Thoracic aorta (tissue), 2 donors: ENCODE measurements around the gene PJA2. TPM values are rescaled to one million over a fixed set of nuclear protein-coding genes. Genes with fewer than 3 reads are reported as not detected.
A peak's percentile ranks its signal among the peaks of the same experiment; 100 is the strongest.

Source experiments
- ATAC-seq: fragments of 150-250 bp; one replicate; pipeline ENCODE4 v1.8.0; 2017; ENCODE audit warnings: low read depth; ENCODE audit not compliant: insufficient number of reproducible peaks, low FRiP score
- DNase-seq: peaks from one replicate; pipeline ENCODE4 v3.0.0-alpha.2; 2020; ENCODE audit warnings: low spot score
- H3K27ac ChIP-seq, 2 donors: fragments of 200-600 bp; sonication (generic); 1 replicate in 1 of 2; 2 replicates in 1 of 2; pipeline ENCODE4 v1.5.1; 2016; ENCODE audit warnings: mild to moderate bottlenecking in 2 of 2, moderate library complexity in 2 of 2
- H3K27me3 ChIP-seq: fragments of 200-600 bp; sonication (generic); replicated peaks from 2 replicates; pipeline ENCODE4 v1.6.0; 2016; ENCODE audit warnings: mild to moderate bottlenecking; ENCODE audit not compliant: insufficient read depth
- H3K36me3 ChIP-seq: fragments of 200-600 bp; sonication (generic); one replicate; pipeline ENCODE4 v1.5.1; 2016
- H3K4me1 ChIP-seq, 2 donors: fragments of 200-600 bp; sonication (generic); 1 replicate in 1 of 2; 2 replicates in 1 of 2; pipeline versions ENCODE4 v1.5.1 to v1.6.0; 2016; ENCODE audit warnings: low read depth in 2 of 2, mild to moderate bottlenecking in 1 of 2; ENCODE audit not compliant: control insufficient read depth in 1 of 2
- H3K4me3 ChIP-seq: fragments of 200-600 bp; sonication (generic); 2 replicates; pipeline ENCODE4 v1.5.1; 2016; ENCODE audit warnings: mild to moderate bottlenecking
- H3K9me3 ChIP-seq: fragments of 200-600 bp; sonication (generic); 2 replicates; pipeline ENCODE4 v1.5.1; 2016
- total RNA-seq, 2 donors: library from RNA; depleted of rRNA; stranded (reverse); fragments of >200 nt; gene quantifications; one replicate each; pipeline versions ENCODE4 v1.1.0 to v1.2.3, GENCODE V29; 2016
- TF ChIP-seq, protein P1 (sequence below): fragments of 200-600 bp; sonication (generic); IDR thresholded peaks from one replicate; pipeline ENCODE4 v1.5.1; 2019; ENCODE audit warnings: antibody characterized with exemption

The PJA2 gene
- total RNA-seq, 2 donors from 2014 or later, result 136 to 155 TPM

DNA sequence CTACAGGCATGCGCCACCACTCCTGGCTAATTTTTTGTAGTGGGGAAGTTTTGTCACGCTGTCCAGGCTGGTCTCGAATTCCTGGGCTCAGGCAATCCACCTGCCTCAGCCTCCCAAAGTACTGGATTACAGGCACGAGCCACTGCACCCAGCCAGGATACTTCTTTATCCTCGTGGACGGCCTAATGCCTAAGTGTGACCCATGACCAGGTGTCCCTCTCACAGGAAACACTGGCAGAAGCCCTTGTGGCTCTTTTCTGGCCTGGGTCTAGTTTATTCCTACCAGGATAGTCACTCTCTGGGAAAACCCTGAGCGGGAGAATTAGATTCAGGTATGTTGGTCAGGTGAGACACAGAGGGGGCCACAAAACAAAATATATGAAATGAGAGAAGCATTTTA lies 90.4 kb downstream of the PJA2 start:
- no peaks in the 10 kb centered on the region for H3K9me3 ChIP-seq
- DNase-seq (no peak), ATAC-seq (no peak)
- H3K36me3 ChIP-seq, result no peaks in the 10 kb centered on the region
- no peak overlapping the region for H3K4me3 ChIP-seq
- no peak overlapping the region for H3K27ac ChIP-seq
- no peaks in the 10 kb centered on the region for H3K27me3 ChIP-seq
- TF ChIP-seq, protein P1, sequence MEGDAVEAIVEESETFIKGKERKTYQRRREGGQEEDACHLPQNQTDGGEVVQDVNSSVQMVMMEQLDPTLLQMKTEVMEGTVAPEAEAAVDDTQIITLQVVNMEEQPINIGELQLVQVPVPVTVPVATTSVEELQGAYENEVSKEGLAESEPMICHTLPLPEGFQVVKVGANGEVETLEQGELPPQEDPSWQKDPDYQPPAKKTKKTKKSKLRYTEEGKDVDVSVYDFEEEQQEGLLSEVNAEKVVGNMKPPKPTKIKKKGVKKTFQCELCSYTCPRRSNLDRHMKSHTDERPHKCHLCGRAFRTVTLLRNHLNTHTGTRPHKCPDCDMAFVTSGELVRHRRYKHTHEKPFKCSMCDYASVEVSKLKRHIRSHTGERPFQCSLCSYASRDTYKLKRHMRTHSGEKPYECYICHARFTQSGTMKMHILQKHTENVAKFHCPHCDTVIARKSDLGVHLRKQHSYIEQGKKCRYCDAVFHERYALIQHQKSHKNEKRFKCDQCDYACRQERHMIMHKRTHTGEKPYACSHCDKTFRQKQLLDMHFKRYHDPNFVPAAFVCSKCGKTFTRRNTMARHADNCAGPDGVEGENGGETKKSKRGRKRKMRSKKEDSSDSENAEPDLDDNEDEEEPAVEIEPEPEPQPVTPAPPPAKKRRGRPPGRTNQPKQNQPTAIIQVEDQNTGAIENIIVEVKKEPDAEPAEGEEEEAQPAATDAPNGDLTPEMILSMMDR, result no peak
- peaks cover 16 to 23% of the 10 kb centered on the region in 2 donors for H3K4me1 ChIP-seq

- H3K4me1 ChIP-seq, result peaks cover 9 to 18% of the 10 kb centered on the region in 2 donors
- H3K27me3 ChIP-seq, result no peaks in the 10 kb centered on the region
- no peak for DNase-seq
- H3K4me3 ChIP-seq, result no peak overlapping the region
- no peak for ATAC-seq
- H3K9me3 ChIP-seq, result no peaks in the 10 kb centered on the region
- H3K36me3 ChIP-seq, result no peaks in the 10 kb centered on the region
- TF ChIP-seq, protein P1, result no peak
- no peak overlapping the region for H3K27ac ChIP-seq
These were observed 91.2 kb downstream of the PJA2 start for GRCh38 chr5:109318455-109319108.

DNA sequence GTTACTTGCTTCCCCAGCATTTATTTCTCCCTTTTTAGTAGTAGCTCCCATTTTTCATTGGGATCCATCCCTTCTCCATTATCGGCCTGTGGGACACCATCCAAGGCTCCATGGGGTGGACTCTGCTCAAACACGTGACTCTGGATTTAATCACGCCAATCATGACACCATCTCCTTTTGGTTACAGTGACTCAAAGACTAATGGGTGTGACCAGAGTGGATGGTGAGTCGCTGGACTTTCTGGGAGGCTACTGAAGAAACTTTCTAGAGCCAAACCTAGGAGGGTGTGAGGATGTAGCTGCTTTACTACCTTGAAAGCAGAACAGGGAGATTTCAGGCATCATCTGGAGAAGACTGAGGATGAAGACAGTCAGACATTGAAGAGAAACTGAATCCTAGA lies 93.1 kb downstream of the PJA2 start:
- peaks cover 5 to 10% of the 10 kb centered on the region in 2 donors for H3K4me1 ChIP-seq
- TF ChIP-seq, protein P1, result no peak
- DNase-seq (no peak), ATAC-seq (no peak)
- no peak overlapping the region for H3K27ac ChIP-seq
- no peaks in the 10 kb centered on the region for H3K27me3 ChIP-seq
- H3K4me3 ChIP-seq, result no peak overlapping the region
- no peaks in the 10 kb centered on the region for H3K9me3 ChIP-seq
- H3K36me3 ChIP-seq, result no peaks in the 10 kb centered on the region

GRCh38 chr5:109315245-109315644 lies 94.5 kb downstream of the PJA2 start:
- no peaks in the 10 kb centered on the region for H3K9me3 ChIP-seq
- no peak for DNase-seq
- TF ChIP-seq, protein P1, result no peak
- H3K4me1 ChIP-seq, result peaks cover 5 to 10% of the 10 kb centered on the region in 2 donors
- H3K27me3 ChIP-seq, result no peaks in the 10 kb centered on the region
- H3K4me3 ChIP-seq, result no peak overlapping the region
- ATAC-seq, result no peak
- H3K27ac ChIP-seq, result peak overlapping the region in 1 of 2 donors; percentile 47
- H3K36me3 ChIP-seq, result no peaks in the 10 kb centered on the region

DNA sequence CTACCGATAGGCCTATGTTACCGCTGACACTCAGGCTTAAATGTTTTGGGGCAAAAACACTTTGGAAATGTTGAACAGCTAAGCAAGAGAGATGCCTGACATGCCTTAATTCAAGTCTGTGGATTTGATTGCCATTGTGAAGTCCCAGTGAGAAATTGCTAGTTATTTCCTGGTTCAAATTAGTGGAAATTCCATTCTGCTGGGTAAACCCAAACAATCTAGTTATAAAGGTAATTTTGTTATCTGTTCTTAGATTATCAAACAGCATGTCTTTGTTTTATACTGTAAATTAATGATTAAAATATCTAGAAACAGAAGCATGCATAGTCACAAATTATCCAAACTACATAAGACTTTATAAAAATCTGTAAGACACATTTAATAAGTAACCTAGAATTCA lies 96.6 kb downstream of the PJA2 start:
- Histone ChIP-seq H3K4me3 (no peak overlapping the region), H3K36me3 (no peaks in the 10 kb centered on the region), H3K9me3 (no peaks in the 10 kb centered on the region), H3K27me3 (no peaks in the 10 kb centered on the region), H3K4me1 (peaks cover 5 to 10% of the 10 kb centered on the region in 2 donors), H3K27ac (no peak overlapping the region)
- no peak for DNase-seq
- no peak for ATAC-seq
- TF ChIP-seq, protein P1, result no peak
